ENCODE measurements around the gene CLDN11.

Gene CLDN11

DNA sequence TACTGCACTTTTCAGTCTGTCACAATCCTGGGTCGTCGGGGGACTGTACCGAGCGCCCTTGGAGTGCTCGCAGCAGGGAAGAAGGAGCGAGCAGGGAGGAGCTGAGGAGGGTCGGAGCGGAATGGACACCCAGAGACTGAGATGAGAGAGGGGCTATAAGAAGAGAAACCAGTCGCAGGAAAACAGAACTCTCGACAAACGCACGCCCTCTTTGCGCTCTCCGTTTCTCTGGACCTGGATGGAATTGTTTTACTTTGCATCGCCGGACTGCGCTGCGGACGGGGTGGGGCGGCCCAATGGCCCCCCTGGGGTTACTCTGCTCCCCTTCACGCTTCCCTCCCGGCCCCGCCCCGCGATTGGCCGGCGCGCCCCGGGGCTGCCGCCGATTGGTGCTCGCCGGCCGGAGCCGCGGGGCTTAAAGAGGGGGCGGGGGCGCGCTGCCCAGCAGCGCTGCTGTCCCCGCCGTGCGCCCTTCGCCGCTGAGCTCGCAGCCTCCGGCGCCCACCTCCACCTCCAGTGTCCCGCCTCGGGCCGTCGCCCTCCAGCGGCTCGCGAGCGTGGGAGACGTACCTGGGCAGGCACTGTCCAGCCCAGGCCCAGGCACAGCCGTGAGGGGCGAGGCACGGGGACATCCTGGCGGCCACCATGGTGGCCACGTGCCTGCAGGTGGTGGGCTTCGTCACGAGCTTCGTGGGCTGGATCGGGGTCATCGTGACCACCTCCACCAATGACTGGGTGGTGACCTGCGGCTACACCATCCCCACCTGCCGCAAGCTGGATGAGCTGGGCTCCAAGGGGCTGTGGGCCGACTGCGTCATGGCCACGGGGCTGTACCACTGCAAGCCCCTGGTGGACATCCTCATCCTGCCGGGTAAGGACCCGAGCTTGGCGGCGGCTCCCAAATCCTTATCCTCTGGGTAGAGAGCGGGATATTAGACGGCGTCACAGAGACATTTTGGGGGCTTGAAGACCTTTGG lies at the start of gene CLDN11:
TSS of gene CLDN11 (plus strand) at position 447 of the 977 bp plus-strand sequence. CDS start at position 646, 199 bp downstream.
- DNase-seq (ENCODE audit: low read depth) = no peak

DNA sequence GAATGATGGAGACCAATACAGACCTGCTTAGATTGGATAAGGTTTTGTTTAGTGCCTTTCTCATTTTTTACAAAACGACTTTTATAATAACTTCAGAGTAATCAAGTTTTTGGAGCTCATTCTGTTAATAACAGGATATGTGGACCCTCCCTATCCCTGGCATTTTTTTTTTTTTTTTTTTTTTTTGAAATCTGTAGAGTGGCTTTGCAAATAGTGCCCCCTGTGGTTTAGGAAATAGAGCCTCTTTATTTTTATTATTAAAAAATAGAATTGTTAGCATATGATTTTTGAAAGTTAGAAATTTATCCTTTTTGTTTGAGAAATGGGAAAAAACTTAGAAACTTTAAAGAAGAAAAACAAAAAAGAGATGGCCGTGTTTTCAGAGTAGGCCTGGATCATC lies 49.7 kb upstream of the CLDN11 start:
- no peak for DNase-seq (ENCODE audit: low read depth)

DNA sequence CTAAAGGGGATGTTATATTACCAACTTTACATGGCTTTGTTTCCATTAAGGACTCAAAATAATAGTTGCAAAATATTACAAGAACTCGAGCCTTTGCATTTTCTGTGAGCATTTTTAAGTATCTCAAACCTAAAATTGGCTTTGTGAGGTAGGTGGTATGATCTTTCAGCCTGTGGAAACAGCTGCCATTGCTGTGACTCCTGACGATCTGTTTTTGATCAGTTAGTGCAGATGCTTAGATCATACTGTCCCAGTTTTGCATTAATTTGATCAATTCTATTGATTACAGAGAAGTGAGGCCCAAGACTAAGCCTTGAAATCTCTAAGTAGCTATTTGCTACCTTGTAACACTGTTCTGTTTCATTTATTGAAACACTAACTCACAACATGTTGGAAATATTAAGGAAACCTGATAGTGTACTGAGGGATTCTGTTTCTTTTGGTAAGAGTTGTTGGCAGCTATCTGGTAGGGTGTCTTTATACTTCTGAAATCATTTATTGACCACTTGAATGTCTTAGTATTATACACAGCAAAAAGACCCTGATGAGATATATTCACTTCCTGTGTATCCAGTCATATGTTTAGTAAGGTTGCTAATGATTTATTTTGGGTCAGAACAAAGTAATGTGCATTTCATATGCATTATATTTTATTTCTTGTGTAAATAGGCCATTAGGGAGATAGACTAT lies 46.3 kb upstream of the CLDN11 start:
- DNase-seq (ENCODE audit: low read depth) = no peak

DNA sequence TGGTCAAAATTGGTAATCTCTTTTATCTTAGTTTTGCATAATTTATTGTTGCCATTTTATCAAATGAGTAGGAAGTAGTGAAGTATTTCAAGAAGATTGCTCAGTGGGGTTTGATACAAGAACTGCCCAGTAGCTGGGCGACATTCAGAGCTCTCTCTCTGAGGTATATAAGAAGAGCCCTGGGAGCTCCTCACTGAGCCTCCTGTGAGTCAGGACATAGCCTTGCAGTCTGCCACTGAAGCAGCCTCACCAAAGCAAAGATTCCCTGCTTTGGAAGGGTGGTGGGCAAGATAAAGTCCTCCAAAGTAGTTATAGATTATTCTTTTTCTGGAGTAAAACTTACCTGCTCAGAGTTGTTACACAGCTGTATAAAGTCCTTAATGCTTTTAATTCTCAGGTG lies 35.1 kb upstream of the CLDN11 start:
- no peak for DNase-seq (ENCODE audit: low read depth)

DNA sequence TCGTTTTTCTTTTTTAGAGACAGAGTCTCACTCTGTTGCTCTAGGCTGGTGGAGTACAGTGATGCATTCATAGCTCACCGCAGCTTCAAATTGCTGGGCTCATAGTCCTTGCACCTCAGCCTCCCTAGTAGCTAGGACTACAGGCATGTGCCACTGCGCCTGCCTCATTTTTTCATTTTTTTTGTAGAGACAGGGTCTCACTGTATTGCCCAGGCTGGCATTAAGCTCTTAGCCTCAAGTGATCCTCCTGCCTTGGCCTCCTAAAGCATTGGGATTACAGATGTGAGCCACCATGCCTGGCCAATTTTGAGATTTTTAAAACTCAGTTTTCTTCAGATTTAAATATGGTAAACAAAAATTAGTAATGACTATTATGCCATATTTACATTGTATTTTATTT lies 32.2 kb upstream of the CLDN11 start:
- DNase-seq (ENCODE audit: low read depth) = no peak

DNA sequence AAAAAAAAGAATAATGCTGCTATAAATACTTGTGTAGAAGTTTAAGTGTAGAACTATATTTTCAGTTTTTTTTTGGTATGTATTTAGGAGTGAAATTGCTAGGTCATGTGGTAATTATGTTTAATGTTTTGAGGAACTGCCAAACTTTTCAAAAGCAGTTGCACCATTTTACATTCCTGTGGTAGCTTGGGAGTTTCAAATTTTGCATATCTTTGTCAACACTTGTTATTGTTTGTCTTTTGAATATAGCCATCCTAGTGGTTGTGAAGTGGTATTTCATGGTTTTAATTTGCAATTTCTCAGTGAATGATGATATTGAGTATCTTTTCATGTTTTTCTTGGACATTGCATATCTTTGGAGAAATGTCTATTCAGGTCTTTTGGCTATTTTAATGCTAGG lies 30.7 kb upstream of the CLDN11 start:
- no peak for DNase-seq (ENCODE audit: low read depth)

DNA sequence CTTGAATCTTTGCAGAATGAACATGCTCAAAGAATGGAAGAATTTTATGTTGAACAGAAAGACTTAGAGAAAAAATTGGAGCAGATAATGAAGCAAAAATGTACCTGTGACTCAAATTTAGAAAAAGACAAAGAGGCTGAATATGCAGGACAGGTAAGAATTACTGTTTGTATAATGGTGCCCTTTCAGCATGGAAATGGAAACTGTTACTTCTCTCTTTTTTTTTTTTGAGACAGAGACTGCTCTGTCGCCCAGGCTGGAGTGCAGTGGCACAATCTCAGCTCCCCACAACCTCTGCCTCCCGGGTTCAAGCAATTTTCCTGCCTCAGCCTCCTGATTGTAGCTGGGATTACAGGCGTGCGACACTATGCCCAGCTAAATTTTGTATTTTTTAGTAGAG lies 27.6 kb upstream of the CLDN11 start:
- DNase-seq (ENCODE audit: low read depth) = no peak

DNA sequence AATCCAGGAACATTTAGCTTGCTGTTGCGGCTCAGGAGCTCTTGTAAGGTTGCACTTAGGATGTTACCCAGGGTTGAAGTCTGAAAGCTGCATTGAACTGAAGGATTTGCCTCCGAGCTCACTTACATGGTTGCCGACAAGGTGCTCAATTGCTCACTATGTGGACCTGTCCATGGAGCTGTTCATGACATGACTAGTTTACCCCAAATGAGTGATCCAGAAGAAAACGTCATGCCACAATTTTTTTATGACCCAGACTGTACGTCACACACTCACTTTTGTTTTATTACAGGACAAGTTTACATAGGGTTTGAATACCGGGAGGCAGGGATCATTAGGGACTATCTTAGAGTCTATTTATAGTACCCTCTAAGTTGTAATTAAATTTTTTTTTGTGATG lies 21.0 kb upstream of the CLDN11 start:
- DNase-seq (ENCODE audit: low read depth) = no peak

DNA sequence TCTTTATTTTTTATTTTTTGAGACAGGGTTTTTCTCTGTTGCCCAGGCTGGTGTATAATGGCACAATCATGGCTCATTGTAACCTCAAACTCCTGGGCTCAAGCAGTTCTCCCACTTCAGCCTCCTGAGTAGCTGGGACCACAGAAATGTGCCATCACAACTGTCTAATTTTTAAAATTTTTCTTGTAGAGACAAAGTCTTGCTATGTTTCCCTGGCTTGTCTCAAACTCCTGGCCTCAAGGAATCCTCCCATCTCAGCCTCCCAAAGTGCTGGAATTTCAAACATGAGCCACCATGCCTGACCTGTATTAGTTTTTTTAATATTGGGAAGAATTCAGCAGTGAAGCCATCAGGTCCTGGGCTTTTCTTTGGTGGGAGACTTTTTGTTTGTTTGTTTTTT lies 13.6 kb upstream of the CLDN11 start:
- no peak for DNase-seq (ENCODE audit: low read depth)

DNA sequence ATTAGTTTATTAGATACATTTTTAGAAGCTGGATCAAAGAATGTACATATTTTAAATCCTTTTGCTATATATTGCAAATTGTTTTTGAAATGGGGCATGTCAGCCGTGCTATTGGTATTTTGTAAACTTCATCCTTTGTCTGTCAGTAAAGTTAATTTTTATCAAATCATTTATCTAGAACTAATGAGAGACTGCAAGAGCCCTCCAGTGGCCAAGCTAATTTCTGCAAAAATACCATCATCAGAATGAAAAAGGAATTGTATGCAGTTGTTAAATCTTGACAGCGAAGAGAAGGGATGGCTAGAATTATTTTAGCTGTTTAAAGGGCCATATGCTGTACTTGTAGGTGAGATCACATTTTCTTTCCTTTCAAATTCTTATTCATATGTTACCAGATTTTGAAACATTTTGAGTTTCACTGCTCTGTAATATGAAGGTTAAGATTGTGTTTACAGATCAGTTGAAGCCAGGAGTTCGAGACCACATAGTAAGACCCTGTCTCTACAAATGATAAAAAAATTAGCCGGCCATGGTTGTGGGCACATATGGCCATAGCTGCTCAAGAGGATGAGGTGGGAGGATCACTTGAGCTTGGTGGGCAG lies 8.1 kb upstream of the CLDN11 start:
- no peak for DNase-seq (ENCODE audit: low read depth)

DNA sequence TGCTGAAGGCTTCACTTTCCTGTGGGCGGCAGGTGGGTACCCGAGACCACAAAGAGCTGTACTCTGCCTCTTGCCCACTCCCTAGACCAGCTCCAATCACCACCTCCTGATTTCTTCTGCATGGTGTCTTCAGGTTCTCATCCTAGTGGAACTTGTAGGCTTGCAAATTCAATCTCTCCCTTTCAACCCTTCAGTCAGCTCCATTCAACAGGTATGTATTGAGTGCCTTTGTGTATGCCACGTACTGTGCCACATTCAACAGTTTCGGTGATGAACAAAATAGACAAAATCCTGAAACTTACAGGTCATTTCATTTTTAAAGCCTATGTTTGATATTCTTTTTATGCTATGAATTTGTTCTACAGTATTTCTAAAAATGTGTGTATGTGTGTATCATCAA lies 5.4 kb upstream of the CLDN11 start:
- DNase-seq (ENCODE audit: low read depth) = no peak

DNA sequence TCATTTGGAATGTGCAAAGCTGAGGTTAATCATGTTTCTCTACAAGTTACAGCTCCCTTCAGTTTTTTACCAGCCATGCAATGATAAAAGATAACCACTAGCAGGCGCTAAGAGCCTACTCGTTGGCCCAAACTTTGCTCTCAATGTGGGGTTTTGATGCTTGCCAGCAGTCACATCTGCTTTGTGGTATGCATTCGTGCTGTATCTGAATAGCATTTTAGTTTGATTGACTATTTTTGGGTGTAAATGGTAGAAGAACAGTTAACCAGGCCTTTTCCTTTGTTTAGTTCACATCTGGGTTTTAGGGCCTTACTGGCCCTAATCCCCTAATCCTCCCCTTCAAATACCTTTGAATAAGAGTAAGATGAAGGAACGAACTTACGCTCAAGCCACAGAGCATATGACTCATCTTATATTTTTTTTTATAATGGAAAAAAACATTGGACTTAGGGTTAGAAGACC lies 4.4 kb upstream of the CLDN11 start:
- no peak for DNase-seq (ENCODE audit: low read depth)

DNA sequence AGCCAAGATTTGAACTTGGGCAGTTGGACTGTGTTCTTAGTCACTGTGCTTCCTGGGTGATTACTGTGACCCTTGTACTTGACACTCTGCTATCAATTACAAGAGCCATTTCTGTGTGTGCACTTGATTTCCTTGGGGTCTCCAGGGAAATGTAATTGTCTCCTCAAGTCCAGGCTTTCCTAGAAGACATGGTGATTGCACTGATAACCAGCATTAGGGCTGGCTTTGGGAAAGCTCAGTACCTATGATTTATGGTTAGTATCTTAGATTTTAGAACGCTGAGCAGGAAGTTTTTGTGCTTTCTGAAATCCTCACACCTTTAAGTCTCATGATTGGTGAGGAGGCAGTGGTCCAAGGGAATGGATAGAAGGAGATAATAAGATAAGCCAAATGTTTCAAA lies 1.6 kb upstream of the CLDN11 start:
- DNase-seq (ENCODE audit: low read depth) = no peak

DNA sequence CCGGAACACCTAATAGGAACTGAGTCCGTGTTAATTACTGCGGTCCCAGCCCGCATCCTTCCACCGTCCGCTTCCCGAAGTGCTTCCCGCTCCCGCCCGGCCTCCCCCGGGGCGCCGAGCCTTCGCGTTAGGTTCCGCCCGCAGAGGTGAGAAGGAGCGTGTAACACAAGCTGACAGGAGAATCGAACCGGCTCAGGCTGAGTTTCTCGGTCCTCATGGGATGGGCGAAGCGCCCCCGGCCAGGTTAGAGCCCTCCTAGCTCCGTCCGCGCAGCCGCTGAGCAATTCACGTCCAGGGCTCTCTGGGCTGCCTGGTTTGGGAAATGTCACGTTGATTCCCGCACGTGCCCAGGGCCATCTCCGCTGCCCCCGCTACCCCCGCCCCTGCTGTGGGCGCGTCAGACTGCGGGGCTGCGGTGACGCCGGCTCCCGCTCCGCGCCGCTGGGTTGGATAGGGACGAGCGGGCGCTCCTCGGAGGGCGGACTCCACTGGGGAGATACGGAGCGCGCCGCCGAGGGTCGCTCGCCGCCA lies 954 bp downstream of the CLDN11 start:
- no peak for DNase-seq (ENCODE audit: low read depth)

DNA sequence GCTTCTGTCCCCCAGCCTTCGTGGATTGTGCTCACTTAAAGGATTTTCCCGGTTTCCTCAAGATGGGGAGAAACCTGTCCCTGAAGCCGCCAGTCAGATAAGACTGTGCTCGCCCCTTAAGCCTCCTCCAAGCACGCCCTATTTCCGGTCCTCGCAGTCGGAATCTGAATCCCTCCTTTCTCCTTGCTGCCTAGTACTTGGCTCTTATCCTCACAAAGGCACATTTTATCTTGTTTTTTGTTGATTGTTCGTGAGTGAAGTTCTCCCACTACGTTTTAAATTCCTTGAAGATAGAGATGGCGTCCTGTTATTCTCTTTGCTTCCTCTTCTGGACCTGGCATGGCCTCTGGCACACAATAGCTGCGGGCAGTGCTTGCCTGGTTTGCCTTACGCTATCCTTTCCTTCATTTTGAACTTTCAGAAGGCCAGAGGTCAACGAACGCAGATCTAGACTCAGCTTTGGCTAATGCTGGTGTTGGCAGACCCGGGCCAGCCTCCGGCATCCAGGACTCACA lies 1.7 kb downstream of the CLDN11 start:
- DNase-seq (ENCODE audit: low read depth) = no peak

DNA sequence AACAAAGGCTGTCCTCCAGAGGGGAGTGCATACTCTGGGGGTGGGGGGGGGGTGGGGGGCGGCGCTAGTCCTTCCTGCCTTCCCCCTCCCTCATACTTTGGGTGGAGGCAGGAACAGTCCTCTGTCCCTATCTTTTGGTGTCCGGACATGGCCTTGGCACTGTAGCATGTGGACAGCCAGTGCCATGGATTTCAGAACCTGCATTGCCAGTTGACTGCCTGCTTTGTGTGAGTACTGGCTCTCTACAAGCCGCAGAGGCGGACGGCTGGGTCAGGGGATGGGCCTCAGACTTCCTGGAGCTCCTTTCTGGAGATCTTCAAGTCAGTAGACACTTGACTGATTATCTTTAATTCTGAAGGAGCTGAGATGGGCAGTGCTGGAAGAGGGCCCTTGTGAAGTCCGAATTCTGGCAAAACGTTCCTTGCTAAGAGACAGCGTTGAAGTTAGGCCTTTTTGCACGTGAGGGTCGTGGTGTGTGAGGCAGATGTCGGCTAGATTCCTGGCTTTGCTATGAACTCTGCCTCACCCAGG lies 2.5 kb downstream of the CLDN11 start:
- DNase-seq (ENCODE audit: low read depth) = no peak

DNA sequence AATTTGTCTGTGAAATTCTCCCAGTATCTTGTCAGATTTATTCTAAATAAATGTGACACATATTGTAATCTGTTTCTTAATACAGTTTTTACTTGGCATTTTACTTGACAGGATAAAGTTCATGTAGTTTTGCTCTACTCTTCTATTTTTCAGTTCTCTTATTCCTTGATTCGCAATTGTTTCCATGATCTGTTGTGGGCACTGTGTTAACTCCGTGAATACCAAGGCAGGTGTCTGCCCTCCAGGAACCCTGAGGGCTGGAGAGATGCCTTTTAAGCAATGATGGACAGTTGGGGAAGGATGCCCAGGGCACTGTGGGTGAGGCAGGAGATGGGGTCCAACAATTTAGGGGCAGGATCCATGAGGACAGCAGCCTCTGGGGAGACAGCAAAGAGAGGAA lies 3.1 kb downstream of the CLDN11 start:
- no peak for DNase-seq (ENCODE audit: low read depth)

DNA sequence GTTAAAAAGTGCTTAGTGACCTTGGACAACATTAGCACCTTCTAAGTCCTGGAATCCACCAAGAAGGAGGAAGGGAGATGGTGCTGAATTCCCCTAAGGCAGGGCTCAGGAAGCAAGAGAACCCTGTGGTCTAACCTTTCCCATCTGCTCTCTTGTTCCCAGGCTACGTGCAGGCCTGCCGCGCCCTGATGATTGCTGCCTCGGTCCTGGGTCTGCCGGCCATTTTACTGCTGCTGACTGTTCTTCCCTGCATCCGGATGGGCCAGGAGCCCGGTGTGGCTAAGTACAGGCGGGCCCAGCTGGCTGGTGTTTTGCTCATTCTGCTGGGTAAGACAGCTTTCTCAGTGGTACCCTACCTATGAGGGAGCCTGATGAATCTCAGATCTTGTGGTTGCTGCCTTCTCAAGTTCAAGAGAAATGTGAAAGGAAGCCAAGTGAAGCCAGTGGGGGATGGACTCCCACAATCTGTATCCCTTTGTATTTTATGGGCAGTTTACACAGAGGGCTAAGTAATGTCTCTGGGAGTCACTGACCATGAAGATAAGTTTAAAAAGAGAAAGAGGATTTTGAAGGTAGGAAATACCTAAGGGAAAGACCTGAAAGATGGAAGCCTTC lies 4.4 kb downstream of the CLDN11 start:
- DNase-seq (ENCODE audit: low read depth) = no peak

DNA sequence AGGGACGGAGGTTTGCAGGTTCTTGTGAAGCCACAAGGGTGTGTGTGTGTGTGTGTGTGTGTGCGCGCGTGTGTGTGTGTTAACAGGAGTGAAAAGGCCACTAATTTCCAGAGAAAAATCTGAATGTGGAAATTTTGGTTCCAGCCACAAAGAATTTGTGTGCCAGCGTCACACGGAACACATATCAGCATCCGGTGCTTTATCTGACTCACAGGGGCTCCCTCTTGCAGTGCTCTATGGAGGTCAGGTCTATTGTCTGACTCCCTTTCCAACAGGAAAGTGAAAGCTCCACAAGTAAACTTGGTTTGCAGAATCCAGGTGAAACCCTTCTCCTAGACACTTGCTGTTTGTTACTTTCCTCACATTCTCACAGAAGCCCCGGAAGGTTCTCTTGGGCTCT lies 6.2 kb downstream of the CLDN11 start:
- DNase-seq (ENCODE audit: low read depth) = no peak

DNA sequence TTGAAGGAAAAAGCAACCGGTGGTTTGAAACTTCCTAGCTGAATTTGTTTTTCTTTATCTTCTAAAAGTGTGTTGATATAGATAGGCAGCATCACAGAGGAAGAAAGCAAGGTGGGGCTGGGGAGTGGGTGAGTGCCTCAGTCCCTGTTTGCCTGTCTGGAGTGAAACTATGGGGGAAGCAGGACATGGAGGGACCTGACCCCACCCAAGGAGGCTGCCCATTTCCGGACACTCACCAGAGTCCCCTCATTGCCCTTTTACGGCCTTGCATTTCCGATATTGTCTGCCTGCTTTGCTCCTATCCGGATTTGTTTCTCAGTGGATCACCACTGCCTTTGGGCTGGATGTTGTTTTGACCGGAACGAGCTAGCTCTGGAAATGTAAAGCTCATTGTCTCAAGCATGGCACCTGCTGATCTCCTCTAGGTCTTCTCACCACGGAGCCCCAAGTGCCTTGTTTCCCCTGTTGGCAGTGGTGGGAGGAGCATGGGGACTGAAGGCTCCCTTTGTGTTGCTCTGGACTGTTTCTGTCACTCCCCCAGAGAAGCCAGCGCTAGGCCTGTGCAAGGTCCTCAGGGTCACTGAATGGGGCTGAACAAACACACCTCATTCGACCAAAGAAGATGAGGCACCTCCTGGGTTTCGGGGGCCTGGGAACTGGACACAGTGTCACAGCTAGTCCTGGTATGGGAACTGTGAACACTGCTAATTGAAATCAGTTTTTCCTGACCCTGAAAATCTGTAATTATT lies 7.0 kb downstream of the CLDN11 start:
- DNase-seq (ENCODE audit: low read depth) = no peak

DNA sequence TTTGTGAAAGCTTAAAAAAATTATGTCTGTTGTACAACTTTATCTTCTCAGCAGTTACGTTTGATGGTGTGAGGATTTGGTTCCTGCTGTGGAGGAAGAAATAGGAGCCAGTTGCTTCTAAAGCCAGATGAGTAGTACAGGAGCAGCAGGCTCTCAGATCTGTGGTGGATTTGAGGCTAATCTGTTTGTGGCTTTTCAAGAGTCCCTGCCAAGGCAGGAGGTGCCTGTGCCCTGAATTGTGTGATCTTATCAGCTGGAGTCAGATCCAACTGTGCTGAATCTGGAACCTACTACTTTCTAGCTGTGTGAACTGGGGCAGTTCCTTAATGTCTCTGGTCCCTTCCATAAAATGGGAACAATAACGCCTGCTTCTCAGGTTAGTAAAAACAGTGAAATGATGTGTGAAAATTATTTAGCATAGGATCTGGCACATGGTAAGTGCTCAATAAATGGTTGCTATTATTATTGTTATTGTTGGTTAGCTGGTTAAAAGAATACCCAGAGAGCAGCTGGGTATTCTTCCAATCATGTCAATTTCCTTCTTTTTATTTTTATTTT lies 7.7 kb downstream of the CLDN11 start:
- DNase-seq (ENCODE audit: low read depth) = no peak

Data from activated gamma-delta T cell treated with anti-CD3 and anti-CD28 coated beads, Interleukin-2, amount 50 U/mL, for 16 hours (primary cell).